H4 (cell line): ENCODE measurements around the gene NUFIP1. TPM values are rescaled to one million over a fixed set of nuclear protein-coding genes. Genes with fewer than 3 reads are reported as not detected.
"Not testable (repeated sequence)": the region's sequence is repeated elsewhere in the genome, so short reads cannot be mapped to it uniquely, and the experiment has no call there.

Experiments
- DNase-seq: peaks from one replicate; pipeline ENCODE4 v3.0.0-alpha.2; 2015; ENCODE audit warnings: low spot score
- total RNA-seq: library from RNA; depleted of rRNA; stranded (reverse); fragments of >200 nt; shearing (Covaris generic); gene quantifications from 2 replicates; pipeline ENCODE4 v1.2.3, GENCODE V29; 2014; rRNA removed

NUFIP1 gene
- 3.1 and 3.9 TPM in 2 replicates for total RNA-seq

DNA sequence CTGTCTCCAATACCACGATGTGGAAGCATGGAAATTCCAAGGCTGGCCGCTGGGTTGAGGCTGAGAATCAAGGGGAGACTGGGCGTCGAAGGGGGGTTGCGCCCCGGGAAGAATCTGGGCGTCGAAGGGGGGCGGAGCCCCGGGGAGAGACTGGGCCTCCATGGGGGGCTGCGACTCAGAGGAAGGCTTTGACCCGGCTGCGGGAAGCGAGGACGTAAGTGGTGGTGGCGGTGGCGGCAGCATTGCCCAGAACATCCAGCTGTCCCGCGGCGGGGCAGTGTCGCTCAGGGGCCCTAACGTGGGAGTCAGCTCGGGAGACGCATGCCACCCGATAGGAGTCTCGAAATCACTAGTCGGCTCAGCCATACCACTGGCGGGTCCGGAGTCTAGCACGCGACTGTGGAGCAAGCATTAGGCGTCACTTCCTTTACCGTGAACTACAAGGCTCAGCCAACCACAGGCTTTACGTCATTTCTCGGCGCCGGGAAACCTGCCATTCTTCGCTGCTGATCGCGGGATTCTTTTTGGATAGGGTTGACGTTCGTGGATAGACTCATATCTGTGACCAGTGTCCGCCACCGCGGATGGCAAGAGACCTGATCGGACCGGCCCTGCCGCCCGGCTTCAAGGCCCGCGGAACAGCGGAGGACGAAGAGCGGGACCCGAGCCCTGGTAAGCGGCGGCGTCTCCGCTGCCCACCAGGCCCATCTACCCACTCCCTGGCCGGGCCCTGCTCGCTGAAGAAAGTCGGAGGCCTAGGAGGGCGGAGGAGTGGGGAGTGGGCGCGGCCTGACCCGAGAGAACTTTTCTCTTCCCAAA lies at the start of gene NUFIP1, which contains the start of gene GPALPP1:
TSS of gene NUFIP1 (minus strand) at position 401 of the 819 bp plus-strand sequence. CDS start at position 366, 35 bp downstream.
TSS of gene GPALPP1 (plus strand) at position 468 of the 819 bp plus-strand sequence. CDS start at position 585, 117 bp downstream.
- DNase-seq: peak; percentile 87

DNA sequence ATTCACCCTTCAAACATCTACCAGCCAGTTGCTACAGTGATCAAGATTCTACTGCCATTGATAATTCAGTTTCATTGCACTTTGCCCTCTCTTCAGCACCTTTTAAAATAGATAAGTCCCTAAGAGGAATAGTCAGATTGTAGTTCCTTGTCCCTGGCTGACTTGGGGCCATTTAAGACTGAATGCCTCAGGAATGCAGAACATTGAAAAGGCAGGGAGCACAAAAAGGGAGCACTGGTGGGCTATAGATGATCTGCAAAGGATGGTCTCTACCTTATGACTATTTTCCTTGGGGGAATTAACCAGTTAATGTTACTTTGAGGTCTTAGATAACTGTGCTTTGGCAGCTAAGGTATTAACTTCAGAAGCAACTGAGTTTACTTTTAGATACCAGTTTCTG lies 46.9 kb upstream of the NUFIP1 start:
- DNase-seq: no peak

DNA sequence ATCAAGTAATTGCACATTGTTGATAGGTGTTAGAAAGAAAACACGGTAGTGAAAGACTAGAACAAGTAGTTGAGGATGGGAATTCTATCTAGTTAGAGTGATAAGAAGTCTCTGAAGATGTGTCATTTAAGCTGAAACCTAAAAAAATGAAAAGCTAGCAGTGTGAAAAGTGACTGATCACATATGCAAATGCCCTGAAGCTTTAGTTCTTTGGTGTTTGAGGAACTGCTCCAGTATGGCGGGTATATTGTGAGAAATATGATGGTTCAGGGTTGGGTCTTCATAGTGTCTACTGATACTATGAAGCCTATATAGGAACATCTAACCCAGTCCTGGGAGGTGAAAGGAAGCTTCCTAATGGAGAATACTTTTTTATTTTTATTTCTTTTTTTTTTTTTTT lies 45.1 kb upstream of the NUFIP1 start:
- DNase-seq: no peak

DNA sequence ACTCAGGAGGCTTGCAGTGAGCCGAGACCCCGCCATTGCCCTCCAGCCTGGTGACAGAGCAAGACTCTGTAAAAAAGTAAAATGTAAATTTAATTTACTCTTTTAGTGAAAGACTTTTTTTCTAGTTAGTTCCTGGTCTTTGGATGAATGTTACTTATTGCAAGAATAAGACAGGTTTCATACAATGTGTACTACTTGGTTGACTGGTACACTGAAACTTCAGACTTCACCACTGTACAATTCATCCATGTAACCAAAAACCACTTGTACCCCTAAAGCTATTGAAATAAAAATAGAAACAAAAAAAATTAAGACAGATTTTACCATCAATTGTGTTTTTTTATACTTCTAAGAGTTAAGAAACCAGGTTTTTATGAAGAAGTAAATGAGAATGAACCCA lies 35.6 kb upstream of the NUFIP1 start:
- DNase-seq: no peak

DNA sequence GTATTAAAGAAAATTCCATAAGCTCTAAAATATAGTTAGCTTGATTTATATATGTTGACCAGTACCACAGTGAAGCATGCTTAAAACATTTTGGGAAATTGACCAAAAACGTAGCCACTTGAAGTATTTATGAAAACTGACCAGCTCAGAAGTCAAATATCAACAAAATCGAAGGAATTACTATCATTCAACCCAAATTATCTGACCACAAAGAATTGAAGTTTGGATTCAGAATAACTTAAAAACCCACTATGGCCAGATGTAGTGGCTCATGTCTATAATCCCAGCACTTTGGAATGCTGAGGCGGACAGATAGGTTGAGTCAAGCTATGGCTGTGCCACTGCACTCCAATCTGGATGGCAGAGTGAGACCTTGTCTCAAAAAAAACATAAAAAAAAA lies 32.0 kb upstream of the NUFIP1 start:
- DNase-seq: no peak

DNA sequence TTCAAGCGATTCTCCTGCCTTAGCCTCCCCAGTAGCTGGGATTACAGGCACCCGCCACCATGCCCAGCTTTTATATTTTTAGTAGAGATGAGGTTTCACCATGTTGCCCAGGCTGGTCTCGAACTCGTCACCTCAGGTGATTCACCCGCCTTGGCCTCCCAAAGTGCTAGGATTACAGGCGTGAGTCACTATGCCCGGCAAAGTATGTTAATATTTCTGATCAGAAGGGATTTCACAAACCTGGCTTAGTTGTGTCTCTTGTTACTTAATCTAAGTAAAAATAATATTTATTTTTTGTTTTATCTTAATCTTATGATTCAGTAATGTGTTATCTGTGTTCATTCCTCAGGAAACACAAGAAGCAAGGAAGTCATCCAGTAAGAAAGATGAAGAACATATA lies 30.7 kb upstream of the NUFIP1 start:
- DNase-seq: not testable (repeated sequence)

DNA sequence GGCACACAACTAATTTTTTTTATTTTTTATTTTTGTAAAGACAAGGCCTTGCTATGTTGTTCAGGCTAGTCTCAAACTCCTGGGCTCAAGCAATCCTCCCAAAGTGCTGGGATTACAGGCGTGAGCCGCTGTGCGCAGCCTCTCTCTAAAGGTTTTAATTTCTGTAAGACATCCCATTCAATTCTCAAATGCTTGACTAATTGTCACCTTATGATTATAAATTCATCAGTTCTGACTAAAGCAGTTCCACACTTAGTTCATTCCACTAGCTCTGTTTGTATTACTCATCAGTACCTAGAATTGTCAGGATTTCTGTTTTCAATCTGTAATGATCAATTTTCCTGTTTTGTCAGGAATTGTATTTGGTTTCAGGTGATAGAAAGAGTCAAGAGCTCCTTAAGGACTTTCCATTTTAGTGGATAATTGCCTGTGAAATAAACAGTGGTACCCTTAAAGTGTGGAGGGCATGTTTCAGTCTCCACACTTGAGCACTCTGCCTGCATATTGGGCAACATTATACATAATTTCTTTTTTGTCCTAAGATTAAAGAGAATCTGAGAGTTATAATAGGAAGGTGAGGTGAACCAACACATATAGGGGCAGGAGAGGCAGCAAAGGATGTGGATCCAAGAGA lies 27.6 kb upstream of the NUFIP1 start:
- DNase-seq: no peak

DNA sequence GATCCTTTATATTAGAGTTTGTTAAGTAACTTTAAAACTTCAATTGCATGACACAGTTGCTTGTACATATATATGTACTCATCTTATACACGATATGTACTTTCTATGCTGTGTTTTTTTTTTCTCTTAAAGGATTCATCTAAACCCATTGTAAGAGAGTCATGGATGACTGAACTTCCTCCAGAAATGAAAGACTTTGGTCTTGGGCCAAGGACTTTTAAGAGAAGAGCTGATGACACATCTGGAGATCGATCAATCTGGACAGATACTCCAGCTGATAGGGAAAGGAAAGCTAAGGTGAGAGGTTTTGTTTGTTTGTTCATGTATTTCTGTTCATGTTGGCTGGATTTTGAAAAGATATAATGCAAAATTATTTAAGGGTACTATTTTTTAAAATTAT lies 26.0 kb upstream of the NUFIP1 start:
- DNase-seq: no peak

DNA sequence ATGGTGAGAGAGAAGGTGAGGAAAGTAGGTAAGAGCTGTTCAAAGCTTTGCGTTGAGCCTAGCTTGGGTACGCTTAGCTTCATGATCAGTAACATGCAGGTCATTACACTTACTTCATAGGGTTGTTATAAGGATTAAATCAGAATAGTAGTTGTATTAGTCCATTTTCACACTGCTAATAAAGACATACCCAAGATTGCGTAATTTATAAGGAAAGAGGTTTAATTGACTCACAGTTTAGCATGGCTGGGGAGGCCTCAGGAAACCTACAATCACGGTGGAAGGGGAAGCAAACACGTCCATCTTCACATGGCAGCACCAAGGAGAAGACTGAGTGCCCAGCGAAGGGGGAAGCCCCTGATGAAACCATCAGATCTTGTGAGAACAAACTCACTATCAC lies 21.9 kb upstream of the NUFIP1 start:
- no peak for DNase-seq

DNA sequence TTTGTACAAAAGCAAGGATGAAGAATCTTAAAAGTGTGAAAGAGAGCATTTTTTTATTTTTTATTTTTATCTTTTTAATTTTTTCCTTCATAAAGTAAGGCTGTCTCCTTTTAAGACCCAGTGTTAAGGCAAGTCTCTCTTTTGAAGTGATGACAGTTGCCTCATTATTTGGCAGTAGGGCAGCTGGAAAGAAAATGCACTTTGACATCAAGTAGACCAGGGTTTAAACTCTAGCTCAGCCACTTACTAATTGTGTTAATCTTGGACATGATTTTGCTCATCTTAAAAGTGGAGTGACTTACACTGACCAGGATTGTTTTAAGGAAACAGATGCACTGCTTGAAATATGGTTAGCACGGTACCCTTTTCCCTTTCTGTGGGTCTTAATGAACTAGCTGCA lies 18.6 kb upstream of the NUFIP1 start:
- DNase-seq: no peak

DNA sequence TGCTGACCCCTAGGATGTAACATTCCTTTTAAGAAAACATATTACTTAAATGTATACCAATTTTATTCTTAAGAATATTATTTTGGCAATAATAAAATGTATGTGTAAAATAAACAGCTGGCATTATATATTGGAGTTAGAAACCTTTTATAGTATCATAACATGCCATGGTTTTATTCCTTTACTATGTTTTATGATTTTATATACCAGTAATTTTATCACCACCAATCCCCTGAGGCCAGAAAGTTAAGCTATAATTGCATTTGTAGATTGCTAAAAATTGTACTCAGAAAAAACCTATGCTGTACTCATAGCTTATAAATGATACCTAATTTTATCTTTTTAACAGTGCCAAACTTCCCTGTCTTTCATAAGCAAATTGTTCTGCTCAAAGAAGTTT lies 18.0 kb upstream of the NUFIP1 start:
- DNase-seq: no peak

DNA sequence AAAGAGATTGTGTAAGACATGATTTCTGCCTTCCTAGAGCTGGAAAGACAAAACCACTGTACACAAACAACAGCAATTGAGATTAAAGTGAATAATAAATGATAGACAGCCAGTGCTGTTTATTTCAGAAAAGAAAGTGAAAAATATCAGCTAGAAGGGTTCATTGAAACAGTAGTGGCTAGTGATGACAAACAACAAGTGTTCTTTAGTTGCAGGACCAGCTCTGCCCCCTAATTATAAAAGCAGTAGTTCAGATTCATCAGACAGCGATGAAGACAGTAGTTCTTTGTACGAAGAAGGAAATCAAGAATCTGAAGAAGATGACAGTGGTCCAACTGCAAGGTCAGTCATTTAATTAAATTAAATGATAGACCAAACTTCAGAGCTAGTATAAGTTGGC lies 14.8 kb upstream of the NUFIP1 start:
- no peak for DNase-seq

DNA sequence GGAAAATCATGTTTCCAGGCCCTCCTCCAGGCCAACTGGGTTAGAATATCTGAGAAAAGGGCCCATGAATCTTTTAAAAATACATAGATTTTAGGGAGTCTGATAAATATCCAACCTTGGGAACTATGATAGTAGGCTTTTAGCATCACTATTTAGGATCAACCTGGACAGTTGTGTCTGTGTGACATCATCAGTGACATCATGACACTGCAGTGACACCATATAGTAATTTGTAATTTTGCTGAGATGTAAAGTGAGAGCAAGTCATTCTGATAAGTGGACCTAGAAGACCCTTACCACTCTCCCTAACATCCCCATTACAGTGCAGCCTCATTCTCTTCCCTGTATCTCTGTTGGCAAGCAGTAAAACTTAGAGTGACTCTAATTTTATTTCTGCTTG lies 14.1 kb upstream of the NUFIP1 start:
- DNase-seq: no peak

DNA sequence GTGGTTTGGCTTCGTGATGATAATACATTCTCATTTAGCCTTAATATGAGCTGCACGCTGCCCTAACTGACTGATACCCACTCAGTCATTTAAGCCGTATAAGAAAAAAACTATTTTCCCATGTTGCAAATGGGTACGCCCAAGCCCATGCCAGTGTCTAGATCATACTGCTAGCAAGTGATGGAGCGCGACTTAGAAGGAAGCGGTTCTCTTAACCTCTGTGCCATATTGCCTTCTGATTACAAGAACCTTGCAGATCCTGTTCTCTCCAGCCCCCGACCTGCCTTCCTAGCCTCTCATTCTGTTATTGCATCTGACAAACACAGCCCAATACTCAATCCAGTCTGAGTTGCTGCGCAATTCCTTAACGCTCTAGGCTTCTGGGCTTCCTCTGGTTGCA lies 670 bp upstream of the NUFIP1 start:
- no peak for DNase-seq

DNA sequence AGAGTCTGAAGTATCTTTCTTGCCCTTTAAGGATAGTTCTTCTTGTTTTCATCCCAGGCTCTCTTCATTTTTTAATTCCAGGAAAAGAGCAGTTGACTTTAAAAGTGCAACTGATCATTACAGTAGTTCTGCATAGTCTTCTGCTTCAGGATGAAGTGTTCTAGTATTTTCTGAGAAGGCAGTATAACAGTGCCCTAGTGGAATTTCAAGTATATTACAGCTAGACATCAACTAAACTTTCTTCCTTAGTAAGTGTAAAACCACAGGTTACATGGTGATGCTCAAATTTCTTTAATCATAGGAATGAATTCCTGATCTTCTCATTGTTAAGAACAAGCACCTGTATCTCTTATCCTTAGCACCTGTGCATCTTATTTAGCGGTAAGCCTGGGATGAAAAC lies 10.9 kb downstream of the NUFIP1 start:
- no peak for DNase-seq

DNA sequence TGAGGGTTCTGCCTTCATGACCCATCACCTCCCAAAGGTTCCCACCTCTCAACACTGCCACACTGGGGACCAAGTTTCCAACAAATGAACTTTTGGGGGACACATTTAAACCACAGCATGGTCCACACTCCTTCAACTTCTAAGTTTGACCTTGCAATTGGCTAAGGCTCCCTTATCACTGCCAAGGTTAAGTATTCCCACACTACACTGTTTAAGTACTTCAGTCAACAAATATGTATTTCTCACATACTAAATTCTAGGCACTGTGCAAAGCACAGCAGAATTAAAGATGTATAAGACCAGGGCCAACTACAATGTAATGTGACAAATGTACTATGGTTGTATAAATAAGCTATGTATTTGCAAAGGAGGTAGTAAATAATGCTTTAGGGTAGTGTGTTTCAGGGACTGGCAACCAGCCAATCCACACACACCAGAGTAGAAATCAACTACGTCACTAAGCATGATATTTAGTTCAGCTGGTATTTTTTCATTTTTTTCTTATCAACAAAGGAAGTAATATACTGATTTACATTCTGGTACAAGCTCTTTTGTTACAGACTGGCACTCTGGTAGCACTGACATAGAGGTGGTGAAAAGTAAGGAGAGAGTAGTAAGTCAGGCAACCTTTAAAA lies 12.2 kb downstream of the NUFIP1 start:
- no peak for DNase-seq

DNA sequence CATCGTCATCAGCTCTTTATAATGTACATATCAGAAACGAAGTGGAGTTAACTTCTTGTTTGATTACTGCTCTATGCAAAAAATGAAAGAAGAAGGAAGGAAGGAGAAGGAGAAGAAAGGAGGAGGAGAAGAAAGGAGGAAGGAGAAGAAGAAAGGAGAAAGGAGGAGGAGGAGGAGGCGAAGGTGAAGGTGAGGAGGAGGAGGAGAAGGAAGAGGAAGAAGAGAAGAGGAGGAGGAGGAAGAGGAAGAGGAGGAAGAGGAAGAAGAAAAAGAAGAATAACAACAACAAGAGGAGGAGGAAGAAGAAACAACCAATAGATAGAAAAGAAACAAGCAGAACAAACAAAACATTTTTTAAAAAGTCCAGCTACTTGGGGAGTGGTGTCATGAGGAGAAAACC lies 13.1 kb downstream of the NUFIP1 start:
- DNase-seq: no peak

DNA sequence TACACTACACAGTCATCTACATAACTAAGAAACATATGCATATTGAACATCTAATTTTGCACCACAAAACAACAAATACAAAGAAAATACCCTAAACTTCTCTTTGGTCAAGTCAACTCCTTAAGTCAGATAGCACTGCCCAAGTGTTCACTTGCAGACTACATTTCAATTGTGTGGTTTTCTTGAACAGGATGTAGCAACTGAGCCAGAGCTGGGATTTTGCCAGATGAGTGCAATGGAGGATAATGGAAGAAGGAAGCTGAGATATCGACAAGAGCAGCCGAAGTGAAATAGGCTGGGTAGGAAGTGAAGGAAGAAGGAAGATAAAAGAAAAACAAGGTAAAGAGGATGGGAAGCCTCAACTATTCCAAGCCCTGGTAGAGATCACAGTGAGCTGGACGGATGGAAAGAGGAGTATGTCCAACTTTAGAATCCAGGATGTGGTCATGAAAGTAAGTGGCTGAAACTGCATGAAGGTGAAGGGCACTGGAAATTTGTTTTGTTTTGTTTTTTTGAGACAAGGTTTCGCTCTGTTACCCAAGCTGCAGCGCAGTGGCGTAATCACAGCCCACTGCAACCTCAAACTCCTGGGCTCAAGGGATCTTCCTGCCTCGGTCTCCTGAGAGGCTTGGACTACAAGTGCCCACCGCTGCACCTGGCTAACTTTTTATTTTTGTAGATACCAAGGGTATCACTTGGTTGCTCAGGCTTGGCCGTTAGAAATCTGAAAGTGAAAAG lies 15.0 kb downstream of the NUFIP1 start:
- peak; percentile 4 for DNase-seq

DNA sequence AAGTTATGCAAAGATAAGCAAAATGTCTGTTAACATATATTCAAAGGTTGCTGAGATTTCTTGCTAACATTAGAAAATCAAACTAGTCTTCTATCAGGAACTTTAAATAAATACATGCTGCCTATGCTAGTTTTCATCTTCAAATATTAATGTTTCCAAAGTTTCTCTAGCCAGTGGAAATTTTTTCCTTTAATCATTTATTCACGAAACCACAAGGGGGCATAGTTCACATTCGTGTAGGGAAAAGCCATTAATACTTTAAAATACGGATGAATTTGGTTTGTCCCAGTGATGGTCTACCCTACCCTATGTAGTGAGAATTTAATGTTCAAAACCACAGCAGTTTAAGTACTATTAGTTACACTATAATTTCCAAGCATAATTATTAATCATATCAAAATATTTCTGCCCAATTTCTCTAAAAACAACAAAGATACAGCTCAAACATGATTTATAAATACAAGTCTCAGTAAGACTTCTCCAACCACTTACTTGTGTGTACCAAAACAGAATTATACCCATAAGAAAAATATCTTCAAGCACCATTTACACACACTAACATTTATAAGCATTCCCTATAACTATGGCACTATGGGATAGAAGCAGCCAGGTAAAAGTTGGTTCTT lies 16.2 kb downstream of the NUFIP1 start:
- peak; percentile 3 for DNase-seq

DNA sequence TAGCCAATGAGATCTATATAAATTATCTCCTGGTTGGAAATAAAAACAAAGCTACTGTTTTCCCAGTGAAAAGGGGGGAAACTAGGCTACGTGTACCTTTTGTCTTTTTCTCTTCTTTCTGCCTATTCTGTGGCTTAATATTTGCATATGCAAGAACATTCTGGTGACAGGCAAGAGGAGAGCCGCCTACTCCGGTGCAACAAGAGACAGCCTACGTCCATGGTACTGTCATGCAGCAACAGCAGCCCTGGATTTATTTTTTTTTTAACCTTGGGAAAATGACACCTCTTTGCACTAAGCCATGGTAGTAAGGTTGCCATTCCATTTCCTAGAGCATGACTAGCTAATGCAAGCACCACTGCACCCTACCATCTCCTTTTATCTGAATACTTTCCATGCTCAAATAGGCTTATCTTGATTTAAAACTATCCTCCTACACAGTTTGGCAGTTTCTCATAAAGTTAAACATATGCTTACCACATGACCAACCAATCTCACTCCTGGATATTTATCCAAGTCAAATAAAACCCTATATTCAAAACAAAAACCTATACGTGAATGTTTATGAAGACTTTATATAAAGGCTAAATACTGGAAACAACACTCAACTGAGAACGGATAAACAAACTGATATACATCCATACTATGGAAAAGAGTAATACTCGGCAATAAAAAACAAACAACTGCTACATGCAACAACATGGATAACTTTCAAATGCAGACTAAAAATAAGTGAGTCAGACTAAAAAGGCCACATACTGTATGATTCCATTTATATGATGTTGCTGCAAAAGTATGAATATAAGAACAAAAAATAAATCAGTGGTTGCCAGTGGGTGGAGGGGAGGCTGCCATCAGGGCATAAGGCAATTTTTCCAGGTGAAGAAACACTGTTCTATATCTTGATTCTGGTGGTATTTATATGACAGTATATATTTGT lies 17.3 kb downstream of the NUFIP1 start:
- DNase-seq: no peak
